CD8-positive, alpha-beta memory T cell (primary cell): ENCODE measurements around the gene ARFRP1. TPM values are rescaled to one million over a fixed set of nuclear protein-coding genes. Genes with fewer than 3 reads are reported as not detected.

Source experiments
- CTCF ChIA-PET: fragments of 350-600 bp; sonication (Branson Sonifier 250); formaldehyde crosslinking; loops from one replicate; lab custom pipeline; 2021; ENCODE audit warnings: antibody characterized with exemption; lab: Charles Lee
- POLR2A ChIA-PET: fragments of 350-600 bp; sonication (Branson Sonifier 250); formaldehyde crosslinking; loops from one replicate; lab custom pipeline; 2021; ENCODE audit warnings: antibody characterized with exemption; lab: Charles Lee
- DNase-seq, 5 donors: peaks; one replicate each; pipeline versions ENCODE4 v3.0.0 to v3.0.0-alpha.2; 2020 to 2022; ENCODE audit warnings: mixed read lengths in 1 of 5
- H3K27ac ChIP-seq: one replicate; pipeline ENCODE4 v1.7.0; 2013; ENCODE audit warnings: low read depth, mild to moderate bottlenecking, low read length, moderate library complexity
- H3K27me3 ChIP-seq: 2 replicates; pipeline ENCODE4 v1.7.0; 2013; ENCODE audit warnings: low read length, mild to moderate bottlenecking; ENCODE audit not compliant: insufficient read depth, poor library complexity, severe bottlenecking
- H3K36me3 ChIP-seq: 2 replicates; pipeline ENCODE4 v1.7.0; 2013; ENCODE audit warnings: mild to moderate bottlenecking, low read length, moderate library complexity; ENCODE audit not compliant: insufficient read depth
- H3K4me1 ChIP-seq: 2 replicates; pipeline ENCODE4 v1.7.0; 2013; ENCODE audit warnings: mild to moderate bottlenecking, low read length, moderate library complexity; ENCODE audit not compliant: insufficient read depth
- H3K4me3 ChIP-seq: 2 replicates; pipeline ENCODE4 v1.7.0; 2013; ENCODE audit warnings: mild to moderate bottlenecking, low read length
- H3K9me3 ChIP-seq: 2 replicates; pipeline ENCODE4 v1.7.0; 2013; ENCODE audit warnings: mild to moderate bottlenecking, low read length
- H3K27ac Mint-ChIP-seq, 8 donors: one replicate each; pipeline ENCODE4 v1.8.0; 2020 to 2021; ENCODE audit warnings: mixed read lengths in 8 of 8, mild to moderate bottlenecking in 6 of 8, inconsistent platforms in 3 of 8, moderate library complexity in 3 of 8
- H3K27me3 Mint-ChIP-seq, 2 donors: one replicate each; pipeline ENCODE4 v1.8.0; 2020 to 2021; ENCODE audit warnings: mixed read lengths in 2 of 2, mild to moderate bottlenecking in 1 of 2, moderate library complexity in 1 of 2
- H3K36me3 Mint-ChIP-seq, 3 donors: one replicate each; pipeline ENCODE4 v1.8.0; 2020 to 2021; ENCODE audit warnings: mixed read lengths in 3 of 3, inconsistent platforms in 1 of 3, mild to moderate bottlenecking in 1 of 3
- H3K4me1 Mint-ChIP-seq, 3 donors: one replicate each; pipeline ENCODE4 v1.8.0; 2020 to 2021; ENCODE audit warnings: mixed read lengths in 3 of 3, inconsistent platforms in 1 of 3, mild to moderate bottlenecking in 1 of 3
- H3K4me3 Mint-ChIP-seq, 7 donors: one replicate each; pipeline ENCODE4 v1.8.0; 2020 to 2021; ENCODE audit warnings: mixed read lengths in 7 of 7, mild to moderate bottlenecking in 6 of 7, moderate library complexity in 4 of 7, inconsistent platforms in 2 of 7
- H3K9me3 Mint-ChIP-seq, 5 donors: one replicate each; pipeline ENCODE4 v1.8.0; 2020 to 2022; ENCODE audit warnings: mixed read lengths in 5 of 5, mild to moderate bottlenecking in 3 of 5, moderate library complexity in 2 of 5, inconsistent platforms in 1 of 5
- polyA plus RNA-seq: library from polyadenylated mRNA; unstranded; fragments of 300-500 nt; fragmentation: Illumina TruSeq; gene quantifications from one replicate; pipeline ENCODE4 v1.2.3, GENCODE V29; 2021
- total RNA-seq, 2 experiments: library from RNA; stranded (reverse); gene quantifications; one replicate each; pipeline ENCODE4 v1.2.3, GENCODE V29; 2021

The ARFRP1 gene
- total and polyA plus RNA-seq, 3 experiments from 2014 or later = 63.7 to 73.9 (median 72.8) TPM

- POLR2A ChIA-PET = interaction anchor here (0.6 kb wide), 1 partner anchor 119 kb away, joined by 13 read pairs; no protein-coding TSS in a partner anchor
- Mint-ChIP-seq H3K4me3 (no peak overlapping the region), H3K27me3 (peaks cover 0 to 7% of the 10 kb centered on the region in 2 donors), H3K27ac (no peak overlapping the region), H3K36me3 (peaks cover 0 to 2% (median 0%) of the 10 kb centered on the region in 3 donors), H3K4me1 (peaks cover 0 to 11% (median 2%) of the 10 kb centered on the region in 3 donors), H3K9me3 (peaks cover 0 to 5% (median 0%) of the 10 kb centered on the region in 5 donors)
- H3K27me3 ChIP-seq = no peaks in the 10 kb centered on the region
- no peaks in the 10 kb centered on the region for H3K36me3 ChIP-seq
- no peak overlapping the region for H3K27ac ChIP-seq
- no peak overlapping the region for H3K4me3 ChIP-seq
- no peak for DNase-seq
- CTCF ChIA-PET = no interaction called here
- peaks cover 16% of the 10 kb centered on the region for H3K4me1 ChIP-seq
- H3K9me3 ChIP-seq = no peaks in the 10 kb centered on the region
Measured at GRCh38 chr20:63690003-63690897, 17.5 kb downstream of the ARFRP1 start.

GRCh38 chr20:63689046-63690002 lies 18.5 kb downstream of the ARFRP1 start:
- no peak overlapping the region for H3K4me3 Mint-ChIP-seq
- Histone ChIP-seq H3K36me3 (no peaks in the 10 kb centered on the region), H3K4me3 (no peak overlapping the region), H3K4me1 (peaks cover 16% of the 10 kb centered on the region), H3K27ac (no peak overlapping the region), H3K27me3 (no peaks in the 10 kb centered on the region), H3K9me3 (no peaks in the 10 kb centered on the region)
- ChIA-PET POLR2A (interaction anchor here (0.6 kb wide), 2 partner anchors 117 to 120 kb away, joined by 3 to 13 read pairs; no protein-coding TSS in a partner anchor), CTCF (no interaction called here)
- H3K27me3 Mint-ChIP-seq = peaks cover 0 to 7% of the 10 kb centered on the region in 2 donors
- no peak overlapping the region for H3K27ac Mint-ChIP-seq
- peaks cover 0 to 11% (median 2%) of the 10 kb centered on the region in 3 donors for H3K4me1 Mint-ChIP-seq
- peaks cover 0 to 2% (median 0%) of the 10 kb centered on the region in 3 donors for H3K36me3 Mint-ChIP-seq
- H3K9me3 Mint-ChIP-seq = peaks cover 0 to 5% (median 0%) of the 10 kb centered on the region in 5 donors
- no peak for DNase-seq

GRCh38 chr20:63688228-63689045 lies 19.3 kb downstream of the ARFRP1 start:
- H3K9me3 Mint-ChIP-seq = peaks cover 0 to 2% (median 0%) of the 10 kb centered on the region in 5 donors
- peaks cover 0 to 5% of the 10 kb centered on the region in 2 donors for H3K27me3 Mint-ChIP-seq
- no peak for DNase-seq
- no peak overlapping the region for H3K27ac Mint-ChIP-seq
- Histone ChIP-seq H3K27ac (no peak overlapping the region), H3K27me3 (no peaks in the 10 kb centered on the region), H3K9me3 (no peaks in the 10 kb centered on the region), H3K4me1 (peaks cover 16% of the 10 kb centered on the region), H3K36me3 (no peaks in the 10 kb centered on the region), H3K4me3 (no peak overlapping the region)
- peaks cover 0 to 3% (median 0%) of the 10 kb centered on the region in 3 donors for H3K36me3 Mint-ChIP-seq
- H3K4me3 Mint-ChIP-seq = peak overlapping the region in 1 of 7 donors; percentile 32
- H3K4me1 Mint-ChIP-seq = peaks cover 4 to 7% (median 5%) of the 10 kb centered on the region in 3 donors
- POLR2A ChIA-PET = no interaction called here
- CTCF ChIA-PET = interaction anchor here (0.8 kb wide), 1 partner anchor 30 kb away, joined by 4 read pairs; no protein-coding TSS in a partner anchor

- H3K9me3 Mint-ChIP-seq = peaks cover 0 to 2% (median 0%) of the 10 kb centered on the region in 5 donors
- peaks cover 4 to 7% (median 5%) of the 10 kb centered on the region in 3 donors for H3K4me1 Mint-ChIP-seq
- no peak overlapping the region for H3K4me3 Mint-ChIP-seq
- Histone ChIP-seq H3K27me3 (no peaks in the 10 kb centered on the region), H3K4me1 (peaks cover 16% of the 10 kb centered on the region), H3K4me3 (no peak overlapping the region), H3K27ac (no peak overlapping the region), H3K9me3 (no peaks in the 10 kb centered on the region), H3K36me3 (no peaks in the 10 kb centered on the region)
- POLR2A ChIA-PET = no interaction called here
- CTCF ChIA-PET = interaction anchor here (0.8 kb wide), 1 partner anchor 29 kb away, joined by 4 read pairs; no protein-coding TSS in a partner anchor
- H3K27ac Mint-ChIP-seq = no peak overlapping the region
- no peak for DNase-seq
- H3K27me3 Mint-ChIP-seq = peaks cover 0 to 5% of the 10 kb centered on the region in 2 donors
- H3K36me3 Mint-ChIP-seq = peaks cover 0 to 3% (median 0%) of the 10 kb centered on the region in 3 donors
Measured at GRCh38 chr20:63687419-63688178, 20.2 kb downstream of the ARFRP1 start.

GRCh38 chr20:63686492-63687321 lies 21.1 kb downstream of the ARFRP1 start:
- Histone ChIP-seq H3K27me3 (no peaks in the 10 kb centered on the region), H3K27ac (no peak overlapping the region), H3K36me3 (no peaks in the 10 kb centered on the region), H3K4me3 (no peak overlapping the region), H3K4me1 (peaks cover 16% of the 10 kb centered on the region), H3K9me3 (no peaks in the 10 kb centered on the region)
- Mint-ChIP-seq H3K9me3 (no peaks in the 10 kb centered on the region), H3K27me3 (peaks cover 0 to 2% of the 10 kb centered on the region in 2 donors), H3K27ac (no peak overlapping the region), H3K4me1 (peaks cover 4 to 7% (median 5%) of the 10 kb centered on the region in 3 donors), H3K4me3 (peak overlapping the region in 1 of 7 donors; percentile 40), H3K36me3 (peaks cover 0 to 3% (median 0%) of the 10 kb centered on the region in 3 donors)
- POLR2A ChIA-PET = no interaction called here
- CTCF ChIA-PET = no interaction called here
- DNase-seq = no peak

- H3K36me3 Mint-ChIP-seq = peaks cover 0 to 3% (median 0%) of the 10 kb centered on the region in 3 donors
- peaks cover 2 to 5% (median 4%) of the 10 kb centered on the region in 3 donors for H3K4me1 Mint-ChIP-seq
- Histone ChIP-seq H3K27ac (no peak overlapping the region), H3K27me3 (no peaks in the 10 kb centered on the region), H3K4me3 (no peak overlapping the region), H3K4me1 (peaks cover 16% of the 10 kb centered on the region), H3K36me3 (no peaks in the 10 kb centered on the region), H3K9me3 (no peaks in the 10 kb centered on the region)
- H3K27me3 Mint-ChIP-seq = no peaks in the 10 kb centered on the region
- no peak overlapping the region for H3K4me3 Mint-ChIP-seq
- no peak for DNase-seq
- H3K9me3 Mint-ChIP-seq = no peaks in the 10 kb centered on the region
- ChIA-PET CTCF (no interaction called here), POLR2A (no interaction called here)
- H3K27ac Mint-ChIP-seq = peak overlapping the region in 1 of 8 donors; percentile 41
Measured at GRCh38 chr20:63686094-63686491, 21.7 kb downstream of the ARFRP1 start.
